PC-3 (cell line): ENCODE results near the gene CFAP54. TPM values are rescaled to one million over a fixed set of nuclear protein-coding genes. Genes with fewer than 3 reads are reported as not detected.

Experiments used
- ATAC-seq: fragments of 200-7000 bp; cut with Tn5 transposase; 2 replicates; pipeline ENCODE4 v1.9.1; 2020; ENCODE audit warnings: mild to moderate bottlenecking, moderate library complexity
- Bru-seq: library from RNA; stranded (reverse); fragments of 400-500 nt; gene quantifications from one replicate; lab custom pipeline; 2021; lab: Mats Ljungman, UMichigan
- BruChase-seq, 2 experiments: library from RNA; stranded (reverse); fragments of 400-500 nt; gene quantifications; one replicate each; lab custom pipeline; 2021; lab: Mats Ljungman, UMichigan
- BruUV-seq: library from RNA; stranded (reverse); fragments of 400-500 nt; replicated peaks from 2 replicates; lab custom pipeline; 2021; lab: Mats Ljungman, UMichigan
- CTCF ChIA-PET: fragments of 300-600 bp; sonication (Branson Sonifier 250); formaldehyde crosslinking; loops from one replicate; lab custom pipeline; 2022; ENCODE audit warnings: antibody characterized with exemption; lab: Charles Lee
- POLR2A ChIA-PET: fragments of 300-600 bp; sonication (Branson Sonifier 250); formaldehyde crosslinking; loops from one replicate; lab custom pipeline; 2022; ENCODE audit warnings: antibody characterized with exemption; ENCODE audit not compliant: unreplicated experiment; lab: Charles Lee
- DNase-seq: peaks from one replicate; pipeline ENCODE4 v3.0.0-alpha.2; 2015
- H2AFZ ChIP-seq: fragments of 300-600 bp; sonication (generic); 2 replicates; pipeline ENCODE4 v1.6.0; 2016; ENCODE audit warnings: antibody characterized with exemption, low read length
- H3F3A ChIP-seq: fragments of 300-600 bp; sonication (generic); one replicate; pipeline ENCODE4 v1.6.0; 2017; ENCODE audit warnings: antibody characterized with exemption, low read length, control low read depth, mild to moderate bottlenecking; ENCODE audit not compliant: unreplicated experiment
- H3K27ac ChIP-seq: fragments of 300-600 bp; sonication (generic); 2 replicates; pipeline ENCODE4 v1.5.1; 2016; ENCODE audit warnings: mild to moderate bottlenecking, low read length
- H3K27me3 ChIP-seq: fragments of 300-600 bp; sonication (generic); 2 replicates; pipeline ENCODE4 v1.6.1; 2016; ENCODE audit warnings: low read length, mixed read lengths
- H3K36me3 ChIP-seq: fragments of 300-600 bp; sonication (generic); 2 replicates; pipeline ENCODE4 v1.6.1; 2016; ENCODE audit warnings: low read depth, mixed run types, low read length, mixed read lengths
- H3K4me1 ChIP-seq: fragments of 300-600 bp; sonication (generic); 2 replicates; pipeline ENCODE4 v1.5.1; 2016; ENCODE audit warnings: low read length; ENCODE audit not compliant: insufficient read depth
- H3K4me2 ChIP-seq: fragments of 300-600 bp; sonication (generic); 2 replicates; pipeline ENCODE4 v1.6.0; 2016; ENCODE audit warnings: low read length
- H3K4me3 ChIP-seq: fragments of 300-600 bp; sonication (generic); 2 replicates; pipeline ENCODE4 v1.5.1; 2016; ENCODE audit warnings: mild to moderate bottlenecking, low read length, mixed read lengths
- H3K79me2 ChIP-seq: fragments of 300-600 bp; sonication (generic); 2 replicates; pipeline ENCODE4 v1.6.1; 2017; ENCODE audit warnings: low read length, mixed read lengths
- H3K9ac ChIP-seq: fragments of 300-600 bp; sonication (generic); 2 replicates; pipeline ENCODE4 v1.6.0; 2016; ENCODE audit warnings: mild to moderate bottlenecking, low read length
- H3K9me2 ChIP-seq: fragments of 300-600 bp; sonication (generic); replicated peaks from 2 replicates; pipeline ENCODE4 v1.6.1; 2016; ENCODE audit warnings: mixed run types, low read length, mixed read lengths
- H3K9me3 ChIP-seq: fragments of 300-600 bp; sonication (generic); 2 replicates; pipeline ENCODE4 v1.6.1; 2016; ENCODE audit warnings: low read length, mixed read lengths
- H4K20me1 ChIP-seq: fragments of 300-600 bp; sonication (generic); 2 replicates; pipeline ENCODE4 v1.6.1; 2016; ENCODE audit warnings: low read length, mixed read lengths
- CTCF ChIP-seq: fragments of 300-600 bp; sonication (generic); conservative IDR thresholded peaks from 2 replicates; pipeline ENCODE4 v1.5.1; 2017; ENCODE audit warnings: antibody characterized with exemption, low read depth, mild to moderate bottlenecking, low read length
- EZH2 ChIP-seq: fragments of 300-600 bp; sonication (generic); IDR thresholded peaks from one replicate; pipeline ENCODE4 v1.6.1; 2017; ENCODE audit warnings: antibody characterized with exemption, mild to moderate bottlenecking, low read length; ENCODE audit not compliant: unreplicated experiment
- EZH2phosphoT487 ChIP-seq: fragments of 300-600 bp; sonication (generic); IDR thresholded peaks from 2 replicates; pipeline ENCODE4 v1.6.1; 2018; ENCODE audit warnings: mild to moderate bottlenecking, antibody characterized with exemption, low read length, borderline replicate concordance
- intact Hi-C: fragments of 100-400 bp; cut with micrococcal nuclease; formaldehyde crosslinking; loops from 2 replicates; pipeline ENCODE4 v1.9.0; 2023
- long read RNA-seq: library from polyadenylated mRNA; unstranded; transcript quantifications from one replicate; pipeline ENCODE4 v2.0.0, GENCODE V29; 2021; ENCODE audit not compliant: unreplicated experiment
- total RNA-seq: library from RNA; depleted of rRNA; stranded (reverse); fragments of >200 nt; gene quantifications from 2 replicates; pipeline ENCODE4 v1.2.3, GENCODE V29; 2014; rRNA removed

CFAP54 gene
- 0.77 and 1.1 TPM in 2 replicates for total RNA-seq
- Bru-seq, nascent RNA: percentile 21 among the genes with signal in this experiment
- percentile 15 among the genes with signal in this experiment for BruChase-seq, experiment 1, labeled RNA remaining after a 6-hour chase
- percentile 28 among the genes with signal in this experiment for BruChase-seq, experiment 2, labeled RNA remaining after a 2-hour chase
- long read RNA-seq, partial matches to known transcripts: 3 of 6 reads
- long read RNA-seq, other reads (novel, unspliced or antisense): 2 of 6 reads

- BruUV-seq: TSS peak; percentile 84
- no peaks in the 10 kb centered on the region for H3K79me2 ChIP-seq
- ChIA-PET CTCF (interaction anchor here (0.6 to 1.1 kb wide), 3 partner anchors 75 to 89 kb away, joined by 3 to 12 read pairs (median 7); partner anchors contain the start of gene CDK17), POLR2A (interaction anchor here (0.7 kb wide), 1 partner anchor 73 kb away, joined by 4 read pairs; no protein-coding TSS in a partner anchor)
- intact Hi-C loops: loop anchor here (1.0 to 2.0 kb wide), 2 partner anchors 27 to 88 kb away; no protein-coding TSS in a partner anchor
- H3K36me3 ChIP-seq: no peaks in the 10 kb centered on the region
- peaks cover 46% of the 10 kb centered on the region for H3K4me1 ChIP-seq
- H3K27me3 ChIP-seq: no peaks in the 10 kb centered on the region
- peak within 1 kb of the TSS; percentile 81 for H3K4me3 ChIP-seq
- TF ChIP-seq EZH2 (no peak), CTCF (peak; percentile 85)
- ATAC-seq (peak; percentile 79), DNase-seq (peak; percentile 97)
- peak within 1 kb of the TSS; percentile 33 for H3K27ac ChIP-seq
- H4K20me1 ChIP-seq: no peaks in the 10 kb centered on the region
- peak within 1 kb of the TSS; percentile 97 for H2AFZ ChIP-seq
- H3K9ac ChIP-seq: peak within 1 kb of the TSS; percentile 85
- peaks cover 4% of the 10 kb centered on the region for H3F3A ChIP-seq
- H3K9me3 ChIP-seq: no peaks in the 10 kb centered on the region
- no peaks in the 10 kb centered on the region for H3K9me2 ChIP-seq
- H3K4me2 ChIP-seq: peak within 1 kb of the TSS; percentile 89
Measured at GRCh38 chr12:96489392-96490056, at the start of gene CFAP54. CFAP54 (plus strand) TSS chr12:96489577; CDS start chr12:96489610, 33 bp downstream.

DNA sequence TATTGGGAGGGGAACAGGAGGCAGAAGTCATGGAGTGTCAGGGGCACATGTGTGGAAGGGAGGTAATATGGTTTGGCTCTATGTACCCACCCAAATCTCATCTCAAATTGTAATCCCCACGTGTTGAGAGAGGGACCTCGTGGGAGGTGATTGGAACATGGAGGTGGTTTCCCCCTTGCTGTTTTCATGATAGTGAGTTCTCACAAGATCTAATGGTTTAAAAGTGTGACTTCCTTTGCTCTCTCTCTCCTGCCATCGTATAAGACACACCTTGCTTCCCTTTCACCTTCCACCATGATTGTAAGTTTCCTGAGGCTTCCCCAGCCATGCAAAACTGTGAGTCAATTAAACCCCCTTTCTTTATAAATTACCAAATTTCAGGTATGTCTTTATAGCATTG is 47.6 kb upstream of the CFAP54 start:
- Histone ChIP-seq H3K27ac (no peak overlapping the region), H3K36me3 (no peaks in the 10 kb centered on the region), H3K4me1 (peaks cover 17% of the 10 kb centered on the region), H3K79me2 (no peaks in the 10 kb centered on the region), H3K27me3 (no peaks in the 10 kb centered on the region), H3K4me2 (no peak overlapping the region), H3K9me3 (no peaks in the 10 kb centered on the region), H2AFZ (no peak overlapping the region), H3F3A (peaks cover 7% of the 10 kb centered on the region), H3K9ac (no peak overlapping the region), H3K9me2 (no peaks in the 10 kb centered on the region), H3K4me3 (no peak overlapping the region), H4K20me1 (no peaks in the 10 kb centered on the region)
- no peak for DNase-seq
- no peak for TF ChIP-seq EZH2
- no peak for TF ChIP-seq CTCF
- TF ChIP-seq EZH2phosphoT487: no peak
- no TSS peak for BruUV-seq
- intact Hi-C loops: no loop called here
- ChIA-PET CTCF (no interaction called here), POLR2A (no interaction called here)
- ATAC-seq: no peak
